SK-N-MC (cell line): Measurements from ENCODE around the gene RGL3.

ENCODE experiments used
- EZH2 ChIP-seq: fragments of 200-600 bp; sonication (generic); IDR thresholded peaks from one replicate; pipeline ENCODE4 v1.6.1; 2017; ENCODE audit warnings: antibody characterized with exemption
- FOXP2 ChIP-seq: optimal IDR thresholded peaks from 2 replicates; pipeline ENCODE3; 2011; ENCODE audit warnings: mild to moderate bottlenecking, moderate library complexity; ENCODE audit not compliant: insufficient read depth; ENCODE audit errors: extremely low read length, control extremely low read depth

DNA sequence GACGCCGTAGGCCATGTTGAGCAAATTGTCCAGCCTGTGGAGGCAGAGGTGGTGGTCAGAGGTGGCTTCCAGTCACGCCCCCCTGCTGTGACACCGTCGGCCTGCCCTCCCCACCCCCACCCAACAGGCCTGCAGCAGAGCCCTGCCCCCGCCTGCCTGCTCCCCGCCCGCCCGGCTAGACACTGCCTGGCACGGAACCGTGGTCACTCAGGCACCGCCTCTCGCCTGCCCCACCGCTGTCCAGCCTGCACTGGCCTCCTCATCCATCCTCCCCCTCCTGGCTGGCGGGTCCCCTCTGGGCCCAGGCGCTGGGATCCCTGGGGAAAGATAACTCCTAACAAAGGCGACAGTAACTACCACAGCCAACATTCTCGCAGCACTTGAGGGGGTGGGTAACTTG lies 38.0 kb upstream of the RGL3 start:
- no peak for TF ChIP-seq FOXP2
- no peak for TF ChIP-seq EZH2
